WERI-Rb-1 (cell line): ENCODE results near the gene EFNB1.

Experiments
- DNase-seq: peaks from one replicate; pipeline ENCODE4 v3.0.0-alpha.2; 2020
- H3K27ac ChIP-seq: fragments of 250-450 bp; sonication (Bioruptor Pico); 2 replicates; pipeline ENCODE4 v1.5.1; 2020; ENCODE audit warnings: mild to moderate bottlenecking, moderate library complexity
- H3K27me3 ChIP-seq: fragments of 250-450 bp; sonication (Bioruptor Pico); 2 replicates; pipeline ENCODE4 v1.5.1; 2021; ENCODE audit warnings: mild to moderate bottlenecking, low read depth, moderate library complexity; ENCODE audit not compliant: insufficient read depth, severe bottlenecking
- H3K36me3 ChIP-seq: fragments of 250-450 bp; sonication (Bioruptor Pico); 2 replicates; pipeline ENCODE4 v1.5.1; 2020; ENCODE audit warnings: mild to moderate bottlenecking, moderate library complexity
- H3K4me3 ChIP-seq: 2 replicates; pipeline ENCODE4 v1.5.1; 2011; ENCODE audit warnings: low read depth, mild to moderate bottlenecking, control low read depth, low read length
- H3K9me3 ChIP-seq: fragments of 250-450 bp; sonication (Bioruptor Pico); 2 replicates; pipeline ENCODE4 v1.5.1; 2021; ENCODE audit warnings: mild to moderate bottlenecking, moderate library complexity; ENCODE audit not compliant: severe bottlenecking
- CTCF ChIP-seq: IDR thresholded peaks from 2 replicates; pipeline ENCODE4 v1.5.1; 2011; ENCODE audit warnings: low read depth, mild to moderate bottlenecking, control low read depth, inconsistent platforms, low read length

Gene EFNB1

GRCh38 chrX:68839771-68840170 is 10.9 kb downstream of the EFNB1 start:
- H3K27ac ChIP-seq: no peak overlapping the region
- H3K27me3 ChIP-seq: no peaks in the 10 kb centered on the region
- no peak overlapping the region for H3K4me3 ChIP-seq
- DNase-seq: no peak
- no peak for TF ChIP-seq CTCF
- H3K36me3 ChIP-seq: no peaks in the 10 kb centered on the region
- no peaks in the 10 kb centered on the region for H3K9me3 ChIP-seq

- DNase-seq: no peak
- no peak overlapping the region for H3K27ac ChIP-seq
- no peak overlapping the region for H3K4me3 ChIP-seq
- H3K9me3 ChIP-seq: no peaks in the 10 kb centered on the region
- no peaks in the 10 kb centered on the region for H3K36me3 ChIP-seq
- no peaks in the 10 kb centered on the region for H3K27me3 ChIP-seq
- TF ChIP-seq CTCF: no peak
These were observed 11.4 kb downstream of the EFNB1 start for GRCh38 chrX:68840256-68840655.

GRCh38 chrX:68841251-68842049 is 12.6 kb downstream of the EFNB1 start:
- Histone ChIP-seq H3K36me3 (no peaks in the 10 kb centered on the region), H3K9me3 (no peaks in the 10 kb centered on the region), H3K4me3 (no peak overlapping the region), H3K27me3 (peaks cover 5% of the 10 kb centered on the region), H3K27ac (no peak overlapping the region)
- TF ChIP-seq CTCF: no peak
- no peak for DNase-seq

GRCh38 chrX:68842351-68842750 is 13.5 kb downstream of the EFNB1 start:
- Histone ChIP-seq H3K36me3 (no peaks in the 10 kb centered on the region), H3K9me3 (no peaks in the 10 kb centered on the region), H3K27ac (no peak overlapping the region), H3K4me3 (no peak overlapping the region), H3K27me3 (peaks cover 6% of the 10 kb centered on the region)
- no peak for TF ChIP-seq CTCF
- no peak for DNase-seq

- Histone ChIP-seq H3K36me3 (no peaks in the 10 kb centered on the region), H3K9me3 (no peaks in the 10 kb centered on the region), H3K27ac (no peak overlapping the region), H3K27me3 (peaks cover 6% of the 10 kb centered on the region), H3K4me3 (no peak overlapping the region)
- no peak for TF ChIP-seq CTCF
- no peak for DNase-seq
These were observed 14.2 kb downstream of the EFNB1 start for GRCh38 chrX:68842781-68843581.
